HG03039 (cell line): Measurements from ENCODE around the gene USP47.
"Not testable (repeated sequence)": the region's sequence is repeated elsewhere in the genome, so short reads cannot be mapped to it uniquely, and the experiment has no call there.

ENCODE experiments used
- ATAC-seq: cut with Tn5 transposase; IDR thresholded peaks from one replicate; pipeline ENCODE4 v1.9.1; 2021; ENCODE audit warnings: mild to moderate bottlenecking, moderate library complexity; ENCODE audit not compliant: unreplicated experiment

Gene USP47

GRCh38 chr11:11827272-11827671 lies 14.5 kb upstream of the USP47 start:
- no peak for ATAC-seq

- not testable (repeated sequence) for ATAC-seq
Measured at GRCh38 chr11:11831406-11831805, 10.4 kb upstream of the USP47 start.

GRCh38 chr11:11836676-11837231 lies 5.0 kb upstream of the USP47 start:
- ATAC-seq: no peak

GRCh38 chr11:11839718-11840117 lies 2.1 kb upstream of the USP47 start:
- ATAC-seq: no peak

GRCh38 chr11:11841116-11841722 lies 553 bp upstream of the USP47 start:
- peak; percentile 21 for ATAC-seq

- peak; percentile 39 for ATAC-seq
Measured at GRCh38 chr11:11842421-11843008, 743 bp downstream of the USP47 start.

- no peak for ATAC-seq
Measured at GRCh38 chr11:11843211-11843621, 1.4 kb downstream of the USP47 start.

- no peak for ATAC-seq
Measured at GRCh38 chr11:11843642-11844041, 1.9 kb downstream of the USP47 start.

- no peak for ATAC-seq
Measured at GRCh38 chr11:11844272-11844671, 2.5 kb downstream of the USP47 start.

- no peak for ATAC-seq
Measured at GRCh38 chr11:11845071-11845470, 3.3 kb downstream of the USP47 start.

GRCh38 chr11:11845551-11845950 lies 3.8 kb downstream of the USP47 start:
- ATAC-seq: no peak

- ATAC-seq: no peak
Measured at GRCh38 chr11:11847082-11847481, 5.3 kb downstream of the USP47 start.

- peak; percentile 75 for ATAC-seq
Measured at GRCh38 chr11:11848891-11849746, 7.3 kb downstream of the USP47 start.

GRCh38 chr11:11850668-11851067 lies 8.9 kb downstream of the USP47 start:
- no peak for ATAC-seq

- no peak for ATAC-seq
Measured at GRCh38 chr11:11856638-11857037, 14.9 kb downstream of the USP47 start.

GRCh38 chr11:11857769-11858168 lies 16.0 kb downstream of the USP47 start:
- no peak for ATAC-seq

GRCh38 chr11:11858676-11859075 lies 16.9 kb downstream of the USP47 start:
- no peak for ATAC-seq

GRCh38 chr11:11860103-11860979 lies 18.6 kb downstream of the USP47 start:
- no peak for ATAC-seq

- no peak for ATAC-seq
Measured at GRCh38 chr11:11862999-11863398, 21.2 kb downstream of the USP47 start.

GRCh38 chr11:11864332-11864731 lies 22.6 kb downstream of the USP47 start:
- ATAC-seq: no peak

GRCh38 chr11:11864803-11865202 lies 23.0 kb downstream of the USP47 start:
- ATAC-seq: no peak
